IgD-negative memory B cell (primary cell): ENCODE measurements around the gene SPATS2L. TPM values are rescaled to one million over a fixed set of nuclear protein-coding genes. Genes with fewer than 3 reads are reported as not detected.
A peak's percentile ranks its signal among the peaks of the same experiment; 100 is the strongest.
"Not testable (repeated sequence)": the region's sequence is repeated elsewhere in the genome, so short reads cannot be mapped to it uniquely, and the experiment has no call there.

ENCODE experiments used
- H3K27ac Mint-ChIP-seq, 3 donors: one replicate each; pipeline ENCODE4 v1.8.0; 2020 to 2022; ENCODE audit warnings: mild to moderate bottlenecking in 3 of 3, mixed read lengths in 3 of 3, moderate library complexity in 1 of 3
- H3K27me3 Mint-ChIP-seq: one replicate; pipeline ENCODE4 v1.8.0; 2021; ENCODE audit warnings: mixed read lengths
- H3K36me3 Mint-ChIP-seq: one replicate; pipeline ENCODE4 v1.8.0; 2020; ENCODE audit warnings: mild to moderate bottlenecking, mixed read lengths
- H3K4me1 Mint-ChIP-seq, 3 donors: one replicate each; pipeline ENCODE4 v1.8.0; 2020 to 2022; ENCODE audit warnings: mixed read lengths in 3 of 3, mild to moderate bottlenecking in 1 of 3
- H3K4me3 Mint-ChIP-seq, 4 donors: one replicate each; pipeline ENCODE4 v1.8.0; 2020 to 2022; ENCODE audit warnings: mild to moderate bottlenecking in 4 of 4, mixed read lengths in 4 of 4, moderate library complexity in 3 of 4
- H3K9me3 Mint-ChIP-seq, 3 donors: one replicate each; pipeline ENCODE4 v1.8.0; 2020 to 2021; ENCODE audit warnings: mixed read lengths in 3 of 3, mild to moderate bottlenecking in 1 of 3
- polyA plus RNA-seq: library from polyadenylated mRNA; unstranded; fragments of 300-500 nt; fragmentation: Illumina TruSeq; gene quantifications from one replicate; pipeline ENCODE4 v1.2.3, GENCODE V29; 2021

Gene SPATS2L
- polyA plus RNA-seq, 1 donor from 2014 or later = 0.50 TPM

DNA sequence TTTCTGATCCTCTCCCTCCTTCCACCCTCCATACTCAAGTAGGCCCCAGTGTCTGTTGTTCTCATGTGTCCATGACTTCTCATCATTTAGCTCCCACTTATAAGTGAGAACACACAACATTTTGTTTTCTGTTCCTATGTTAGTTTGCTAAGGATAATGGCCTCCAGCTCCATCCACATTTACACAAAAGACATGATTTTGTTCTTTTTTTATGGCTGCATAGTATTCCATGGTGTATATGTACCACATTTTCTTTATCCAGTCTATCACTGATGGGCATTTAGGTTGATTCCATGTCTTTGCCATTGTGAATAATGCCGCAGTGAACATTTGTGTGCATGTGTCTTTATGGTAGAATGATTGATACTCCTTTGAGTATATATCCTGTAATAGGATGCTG, 37.7 kb downstream of the SPATS2L start:
- H3K4me1 Mint-ChIP-seq, H3K36me3 Mint-ChIP-seq, H3K4me3 Mint-ChIP-seq, H3K27me3 Mint-ChIP-seq, H3K27ac Mint-ChIP-seq, H3K9me3 Mint-ChIP-seq: not testable (repeated sequence)

DNA sequence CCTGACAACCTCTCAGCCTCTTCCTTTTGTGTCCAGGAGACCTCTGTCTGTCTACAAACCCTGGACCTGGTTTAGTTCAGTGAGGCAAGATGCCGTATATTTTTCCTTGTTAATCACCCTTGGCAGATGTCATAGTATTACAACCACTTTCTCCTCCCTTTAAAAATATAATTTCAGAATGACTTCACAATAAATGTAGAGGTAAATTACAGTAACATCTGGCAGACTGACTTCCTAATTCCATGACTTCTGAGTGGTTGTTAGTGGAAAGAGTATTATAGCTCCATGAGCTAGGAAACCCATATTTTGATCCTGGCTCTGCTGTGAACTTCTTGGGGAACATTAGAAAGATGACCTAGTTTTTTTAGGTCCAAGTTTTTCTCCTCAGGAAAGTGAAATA, 39.5 kb downstream of the SPATS2L start:
- no peaks in the 10 kb centered on the region for H3K9me3 Mint-ChIP-seq
- H3K4me3 Mint-ChIP-seq = no peak overlapping the region
- no peaks in the 10 kb centered on the region for H3K4me1 Mint-ChIP-seq
- peaks cover 8% of the 10 kb centered on the region for H3K27me3 Mint-ChIP-seq
- H3K36me3 Mint-ChIP-seq = peaks cover 2% of the 10 kb centered on the region
- H3K27ac Mint-ChIP-seq = no peak overlapping the region

GRCh38 chr2:200347301-200347700, 40.8 kb downstream of the SPATS2L start:
- H3K27me3 Mint-ChIP-seq = peaks cover 8% of the 10 kb centered on the region

DNA sequence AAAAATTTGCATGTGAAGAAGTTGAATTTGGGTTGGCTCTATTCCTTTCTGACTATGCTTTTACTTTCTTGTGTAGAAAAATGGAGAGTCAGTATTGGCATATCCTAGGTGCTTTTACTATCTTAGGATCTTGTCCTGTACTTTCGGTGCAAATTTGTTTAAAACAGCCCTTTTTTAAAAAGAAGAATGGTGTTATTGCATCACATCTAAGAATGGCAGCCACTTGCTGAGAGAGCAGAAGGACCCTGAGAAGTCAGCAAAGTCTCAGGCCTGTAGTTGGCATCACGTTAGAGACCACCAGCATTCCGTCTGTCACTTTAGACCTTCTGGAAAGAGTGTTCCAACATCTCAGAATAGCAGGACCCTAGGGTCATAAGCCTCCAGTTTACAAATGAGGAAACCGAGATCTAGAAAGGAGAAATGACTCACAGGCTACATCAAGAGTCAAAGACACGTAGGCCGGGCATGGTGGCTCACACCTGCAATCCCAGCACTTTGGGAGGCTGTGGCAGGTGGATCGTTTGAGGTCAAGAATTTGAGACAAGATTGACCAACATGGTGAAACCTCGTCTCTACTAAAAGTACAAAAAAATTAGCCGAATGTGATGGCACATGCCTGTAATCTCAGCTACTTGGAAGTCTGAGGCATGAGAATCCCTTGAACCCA, 42.5 kb downstream of the SPATS2L start:
- Mint-ChIP-seq H3K4me3 (no peak overlapping the region), H3K36me3 (peaks cover 2% of the 10 kb centered on the region), H3K4me1 (no peaks in the 10 kb centered on the region), H3K9me3 (no peaks in the 10 kb centered on the region), H3K27ac (no peak overlapping the region), H3K27me3 (peaks cover 9% of the 10 kb centered on the region)

More at GRCh38 chr2:200347301-200347700, 40.8 kb downstream of the SPATS2L start:
- no peak overlapping the region for H3K4me3 Mint-ChIP-seq
- H3K27ac Mint-ChIP-seq = no peak overlapping the region
- H3K4me1 Mint-ChIP-seq = no peaks in the 10 kb centered on the region
- H3K9me3 Mint-ChIP-seq = no peaks in the 10 kb centered on the region
- peaks cover 2% of the 10 kb centered on the region for H3K36me3 Mint-ChIP-seq

GRCh38 chr2:200349868-200350267, 43.4 kb downstream of the SPATS2L start:
- peaks cover 10% of the 10 kb centered on the region for H3K27me3 Mint-ChIP-seq
- no peaks in the 10 kb centered on the region for H3K9me3 Mint-ChIP-seq
- no peak overlapping the region for H3K27ac Mint-ChIP-seq
- no peaks in the 10 kb centered on the region for H3K4me1 Mint-ChIP-seq
- peaks cover 2% of the 10 kb centered on the region for H3K36me3 Mint-ChIP-seq
- no peak overlapping the region for H3K4me3 Mint-ChIP-seq

DNA sequence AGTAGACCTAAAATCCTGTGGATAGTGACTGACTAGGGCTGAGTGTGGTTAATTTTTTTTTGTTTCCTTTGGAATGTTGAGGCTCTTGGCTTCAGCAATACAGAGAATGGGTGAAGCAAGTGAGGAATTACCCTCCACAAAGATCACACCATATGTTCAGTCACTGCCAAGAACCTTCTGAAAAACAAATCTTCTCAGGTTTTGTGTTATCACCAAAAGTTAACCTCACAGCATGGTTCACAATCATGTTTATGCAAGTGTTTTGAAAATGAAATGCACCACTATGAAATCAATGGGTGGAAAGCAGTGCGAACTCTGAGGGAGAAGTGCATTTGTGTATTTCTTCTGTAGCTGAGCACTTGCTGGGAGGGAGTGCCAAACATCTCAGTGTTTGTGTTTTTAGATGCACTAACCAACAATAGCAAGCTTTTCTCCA, 44.4 kb downstream of the SPATS2L start:
- Mint-ChIP-seq H3K27me3 (peaks cover 10% of the 10 kb centered on the region), H3K27ac (no peak overlapping the region), H3K4me3 (no peak overlapping the region), H3K36me3 (peaks cover 2% of the 10 kb centered on the region), H3K4me1 (no peaks in the 10 kb centered on the region), H3K9me3 (no peaks in the 10 kb centered on the region)

- peaks cover 6% of the 10 kb centered on the region for H3K27me3 Mint-ChIP-seq
- H3K9me3 Mint-ChIP-seq = no peaks in the 10 kb centered on the region
- no peaks in the 10 kb centered on the region for H3K4me1 Mint-ChIP-seq
- no peak overlapping the region for H3K4me3 Mint-ChIP-seq
- no peak overlapping the region for H3K27ac Mint-ChIP-seq
- no peaks in the 10 kb centered on the region for H3K36me3 Mint-ChIP-seq
These were observed 45.3 kb downstream of the SPATS2L start for GRCh38 chr2:200351815-200352214.

GRCh38 chr2:200352636-200353035, 46.1 kb downstream of the SPATS2L start:
- Mint-ChIP-seq H3K4me1 (no peaks in the 10 kb centered on the region), H3K9me3 (no peaks in the 10 kb centered on the region), H3K27ac (no peak overlapping the region), H3K4me3 (no peak overlapping the region), H3K27me3 (peaks cover 3% of the 10 kb centered on the region), H3K36me3 (no peaks in the 10 kb centered on the region)

- no peaks in the 10 kb centered on the region for H3K36me3 Mint-ChIP-seq
- H3K27me3 Mint-ChIP-seq = peaks cover 3% of the 10 kb centered on the region
- no peaks in the 10 kb centered on the region for H3K4me1 Mint-ChIP-seq
- H3K27ac Mint-ChIP-seq = peak overlapping the region in 1 of 3 donors; percentile 11
- no peak overlapping the region for H3K4me3 Mint-ChIP-seq
- no peaks in the 10 kb centered on the region for H3K9me3 Mint-ChIP-seq
These were observed 46.6 kb downstream of the SPATS2L start for GRCh38 chr2:200353120-200353519.

GRCh38 chr2:200353874-200354273, 47.4 kb downstream of the SPATS2L start:
- no peaks in the 10 kb centered on the region for H3K4me1 Mint-ChIP-seq

GRCh38 chr2:200354833-200355751, 48.6 kb downstream of the SPATS2L start:
- H3K36me3 Mint-ChIP-seq = no peaks in the 10 kb centered on the region
- H3K27me3 Mint-ChIP-seq = peaks cover 3% of the 10 kb centered on the region
- no peak overlapping the region for H3K27ac Mint-ChIP-seq
- H3K4me3 Mint-ChIP-seq = no peak overlapping the region
- no peaks in the 10 kb centered on the region for H3K4me1 Mint-ChIP-seq
- no peaks in the 10 kb centered on the region for H3K9me3 Mint-ChIP-seq

More at GRCh38 chr2:200353874-200354273, 47.4 kb downstream of the SPATS2L start:
- Mint-ChIP-seq H3K4me3 (no peak overlapping the region), H3K9me3 (no peaks in the 10 kb centered on the region), H3K36me3 (no peaks in the 10 kb centered on the region), H3K27me3 (peaks cover 3% of the 10 kb centered on the region), H3K27ac (no peak overlapping the region)

GRCh38 chr2:200356321-200356720, 49.8 kb downstream of the SPATS2L start:
- no peak overlapping the region for H3K4me3 Mint-ChIP-seq
- no peaks in the 10 kb centered on the region for H3K36me3 Mint-ChIP-seq
- H3K9me3 Mint-ChIP-seq = no peaks in the 10 kb centered on the region
- H3K27ac Mint-ChIP-seq = no peak overlapping the region
- no peaks in the 10 kb centered on the region for H3K4me1 Mint-ChIP-seq
- H3K27me3 Mint-ChIP-seq = peaks cover 4% of the 10 kb centered on the region

- Mint-ChIP-seq H3K4me1 (no peaks in the 10 kb centered on the region), H3K27me3 (peaks cover 4% of the 10 kb centered on the region), H3K36me3 (no peaks in the 10 kb centered on the region), H3K27ac (no peak overlapping the region), H3K9me3 (no peaks in the 10 kb centered on the region), H3K4me3 (no peak overlapping the region)
These were observed 50.4 kb downstream of the SPATS2L start for GRCh38 chr2:200356857-200357384.

DNA sequence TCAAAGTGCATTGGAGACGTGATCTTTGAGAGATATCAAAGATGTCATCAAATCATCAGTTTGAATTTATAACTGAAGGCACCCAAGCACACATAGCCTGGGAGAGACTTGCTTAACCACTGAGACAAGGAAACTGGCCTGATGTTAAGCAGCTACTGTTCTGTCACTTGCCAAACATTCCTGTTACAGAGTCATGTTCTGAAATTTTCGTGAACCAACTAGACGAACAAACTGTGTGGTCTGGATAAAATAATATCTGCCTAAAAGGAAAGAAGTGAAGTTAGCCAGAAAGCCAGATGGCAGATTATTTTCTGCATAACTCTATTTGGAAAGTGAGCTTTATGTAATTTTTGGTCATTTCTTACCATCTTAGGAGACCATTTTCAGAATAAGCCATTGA, 51.4 kb downstream of the SPATS2L start:
- Mint-ChIP-seq H3K36me3 (no peaks in the 10 kb centered on the region), H3K27me3 (peaks cover 4% of the 10 kb centered on the region), H3K4me3 (no peak overlapping the region), H3K4me1 (no peaks in the 10 kb centered on the region), H3K9me3 (no peaks in the 10 kb centered on the region), H3K27ac (no peak overlapping the region)

DNA sequence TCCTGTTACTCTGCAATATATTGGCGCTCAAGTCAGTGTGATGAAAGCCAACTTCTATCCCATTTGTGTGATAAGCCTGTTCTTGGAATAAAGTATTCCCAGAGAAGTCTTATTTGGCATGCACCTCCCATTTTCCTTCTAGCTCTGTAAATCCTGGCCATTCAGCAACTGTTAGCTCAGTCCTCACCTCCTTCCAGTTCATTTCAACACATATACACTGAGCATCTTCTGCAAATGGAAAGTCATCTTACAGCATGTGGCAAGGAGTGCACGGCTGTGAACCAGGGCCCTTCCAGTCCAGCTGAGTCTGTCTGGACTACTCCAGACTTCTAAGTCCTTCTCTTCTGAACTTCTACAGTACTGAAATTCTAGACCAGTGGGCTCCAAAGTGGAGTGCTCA, 53.1 kb downstream of the SPATS2L start:
- Mint-ChIP-seq H3K36me3 (no peaks in the 10 kb centered on the region), H3K9me3 (no peaks in the 10 kb centered on the region), H3K4me3 (no peak overlapping the region), H3K4me1 (no peaks in the 10 kb centered on the region), H3K27ac (no peak overlapping the region), H3K27me3 (peaks cover 3% of the 10 kb centered on the region)
